Measurements from ENCODE around the gene PCGF5. TPM values are rescaled to one million over a fixed set of nuclear protein-coding genes. Genes with fewer than 3 reads are reported as not detected.

Gene PCGF5
- total RNA-seq, 1 donor from 2014 or later: 11.6 TPM

GRCh38 chr10:91287912-91288311 lies 67.4 kb downstream of the PCGF5 start:
- Mint-ChIP-seq H3K4me3 (no peak overlapping the region), H3K9me3 (no peaks in the 10 kb centered on the region), H3K4me1 (peaks cover 10% of the 10 kb centered on the region), H3K27me3 (ENCODE audit: low read depth) (peaks cover 14% of the 10 kb centered on the region), H3K36me3 (no peaks in the 10 kb centered on the region), H3K27ac (no peak overlapping the region)
- no peak for DNase-seq (ENCODE audit: low spot score in 2 of 2, unreplicated experiment in 2 of 2)
- TF ChIP-seq CTCF (IDR thresholded peaks at IDR 0.05; ENCODE audit: unreplicated experiment): no peak

- DNase-seq (ENCODE audit: low spot score in 2 of 2, unreplicated experiment in 2 of 2): no peak
- H3K36me3 Mint-ChIP-seq: no peaks in the 10 kb centered on the region
These were observed 68.8 kb downstream of the PCGF5 start for GRCh38 chr10:91289305-91289704.

GRCh38 chr10:91290607-91291006 lies 70.1 kb downstream of the PCGF5 start:
- TF ChIP-seq CTCF (IDR thresholded peaks at IDR 0.05; ENCODE audit: unreplicated experiment): no peak
- Mint-ChIP-seq H3K27ac (no peak overlapping the region), H3K9me3 (no peaks in the 10 kb centered on the region), H3K27me3 (ENCODE audit: low read depth) (peaks cover 18% of the 10 kb centered on the region), H3K36me3 (no peaks in the 10 kb centered on the region), H3K4me1 (peaks cover 16% of the 10 kb centered on the region), H3K4me3 (no peak overlapping the region)
- DNase-seq (ENCODE audit: low spot score in 2 of 2, unreplicated experiment in 2 of 2): no peak

More at GRCh38 chr10:91289305-91289704, 68.8 kb downstream of the PCGF5 start:
- TF ChIP-seq CTCF (IDR thresholded peaks at IDR 0.05; ENCODE audit: unreplicated experiment): no peak
- Mint-ChIP-seq H3K4me3 (no peak overlapping the region), H3K27me3 (ENCODE audit: low read depth) (peaks cover 18% of the 10 kb centered on the region), H3K9me3 (no peaks in the 10 kb centered on the region), H3K4me1 (peaks cover 11% of the 10 kb centered on the region), H3K27ac (peak overlapping the region; percentile 2)

GRCh38 chr10:91294134-91294906 lies 73.9 kb downstream of the PCGF5 start:
- H3K27me3 Mint-ChIP-seq (ENCODE audit: low read depth): peaks cover 11% of the 10 kb centered on the region
- no peak for TF ChIP-seq CTCF (IDR thresholded peaks at IDR 0.05; ENCODE audit: unreplicated experiment)
- no peak overlapping the region for H3K4me3 Mint-ChIP-seq
- DNase-seq (ENCODE audit: low spot score in 2 of 2, unreplicated experiment in 2 of 2): no peak
- no peaks in the 10 kb centered on the region for H3K9me3 Mint-ChIP-seq
- no peak overlapping the region for H3K27ac Mint-ChIP-seq
- H3K4me1 Mint-ChIP-seq: peaks cover 24% of the 10 kb centered on the region
- H3K36me3 Mint-ChIP-seq: no peaks in the 10 kb centered on the region

GRCh38 chr10:91295346-91295745 lies 74.9 kb downstream of the PCGF5 start:
- Mint-ChIP-seq H3K36me3 (no peaks in the 10 kb centered on the region), H3K4me1 (peaks cover 21% of the 10 kb centered on the region), H3K27me3 (ENCODE audit: low read depth) (peaks cover 11% of the 10 kb centered on the region), H3K9me3 (no peaks in the 10 kb centered on the region), H3K27ac (no peak overlapping the region), H3K4me3 (no peak overlapping the region)
- no peak for DNase-seq (ENCODE audit: low spot score in 2 of 2, unreplicated experiment in 2 of 2)
- TF ChIP-seq CTCF (IDR thresholded peaks at IDR 0.05; ENCODE audit: unreplicated experiment): no peak

Measured in mesothelial cell of epicardium (in vitro differentiated cells).